Peyer's patch (tissue), 4 donors: Measurements from ENCODE around the gene AHI1.

Source experiments
- POLR2A ChIP-seq, 2 donors: fragments of 450-650 bp; IDR thresholded peaks; one replicate each; pipeline ENCODE4 v1.5.1; 2017; ENCODE audit warnings: antibody characterized with exemption in 2 of 2, mild to moderate bottlenecking in 2 of 2, moderate library complexity in 2 of 2
- TF ChIP-seq, protein P1 (sequence below), 6 experiments: fragments of 450-650 bp in 4 of 6; fragments of 200-600 bp in 2 of 6; sonication (generic) in 1 of 6; IDR thresholded peaks; one replicate each; pipeline ENCODE4 v1.5.1; 2017 to 2019; ENCODE audit warnings: antibody characterized with exemption in 6 of 6, mild to moderate bottlenecking in 3 of 6, moderate library complexity in 1 of 6

DNA sequence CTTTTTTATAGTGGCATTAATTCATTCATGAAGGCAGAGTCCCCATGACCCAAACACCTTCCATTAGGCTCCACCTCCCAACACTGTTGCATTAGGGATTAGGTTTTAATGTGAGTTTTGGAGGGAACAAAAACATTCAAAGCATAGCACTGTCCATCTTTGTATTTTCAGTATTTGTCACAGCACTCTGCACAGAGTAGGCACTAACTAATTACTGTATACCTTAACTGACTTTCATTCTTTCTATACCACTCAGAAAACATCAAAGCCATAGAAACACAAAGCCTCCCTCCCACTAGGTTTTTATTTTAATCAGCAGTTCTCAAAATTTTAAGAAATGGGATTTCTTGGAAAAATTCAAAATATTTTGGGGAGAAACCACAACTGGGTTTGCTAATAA, 21.8 kb upstream of the AHI1 start:
- TF ChIP-seq, protein P1, sequence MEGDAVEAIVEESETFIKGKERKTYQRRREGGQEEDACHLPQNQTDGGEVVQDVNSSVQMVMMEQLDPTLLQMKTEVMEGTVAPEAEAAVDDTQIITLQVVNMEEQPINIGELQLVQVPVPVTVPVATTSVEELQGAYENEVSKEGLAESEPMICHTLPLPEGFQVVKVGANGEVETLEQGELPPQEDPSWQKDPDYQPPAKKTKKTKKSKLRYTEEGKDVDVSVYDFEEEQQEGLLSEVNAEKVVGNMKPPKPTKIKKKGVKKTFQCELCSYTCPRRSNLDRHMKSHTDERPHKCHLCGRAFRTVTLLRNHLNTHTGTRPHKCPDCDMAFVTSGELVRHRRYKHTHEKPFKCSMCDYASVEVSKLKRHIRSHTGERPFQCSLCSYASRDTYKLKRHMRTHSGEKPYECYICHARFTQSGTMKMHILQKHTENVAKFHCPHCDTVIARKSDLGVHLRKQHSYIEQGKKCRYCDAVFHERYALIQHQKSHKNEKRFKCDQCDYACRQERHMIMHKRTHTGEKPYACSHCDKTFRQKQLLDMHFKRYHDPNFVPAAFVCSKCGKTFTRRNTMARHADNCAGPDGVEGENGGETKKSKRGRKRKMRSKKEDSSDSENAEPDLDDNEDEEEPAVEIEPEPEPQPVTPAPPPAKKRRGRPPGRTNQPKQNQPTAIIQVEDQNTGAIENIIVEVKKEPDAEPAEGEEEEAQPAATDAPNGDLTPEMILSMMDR (IDR thresholded peaks at IDR 0.05): no peak
- no peak for TF ChIP-seq POLR2A (IDR thresholded peaks at IDR 0.05)
